GM12864 (cell line): ENCODE data around the gene SLC27A4.

Experiments
- DNase-seq: peaks from one replicate; pipeline ENCODE4 v3.0.0-alpha.2; 2011; ENCODE audit warnings: low read depth
- H3K4me3 ChIP-seq: 2 replicates; pipeline ENCODE4 v1.5.1; 2011; ENCODE audit warnings: mild to moderate bottlenecking, low read depth, low read length, control low read depth
- CTCF ChIP-seq: IDR thresholded peaks from 2 replicates; pipeline ENCODE4 v1.5.1; 2011; ENCODE audit warnings: low read depth, mild to moderate bottlenecking, moderate library complexity, low read length, control low read depth, inconsistent platforms; ENCODE audit errors: missing control alignments

SLC27A4 gene

GRCh38 chr9:128298535-128299482 is 41.5 kb upstream of the SLC27A4 start:
- no peak overlapping the region for H3K4me3 ChIP-seq
- no peak for DNase-seq
- TF ChIP-seq CTCF: no peak

GRCh38 chr9:128304136-128304970 is 36.0 kb upstream of the SLC27A4 start:
- no peak for TF ChIP-seq CTCF
- DNase-seq: no peak

GRCh38 chr9:128304971-128305288 is 35.4 kb upstream of the SLC27A4 start:
- TF ChIP-seq CTCF: no peak
- no peak overlapping the region for H3K4me3 ChIP-seq
- no peak for DNase-seq

More at GRCh38 chr9:128304136-128304970, 36.0 kb upstream of the SLC27A4 start:
- no peak overlapping the region for H3K4me3 ChIP-seq

- DNase-seq: no peak
- H3K4me3 ChIP-seq: no peak overlapping the region
- TF ChIP-seq CTCF: no peak
Measured at GRCh38 chr9:128309551-128309950, 30.8 kb upstream of the SLC27A4 start.

GRCh38 chr9:128310461-128310860 is 29.9 kb upstream of the SLC27A4 start:
- TF ChIP-seq CTCF: no peak
- H3K4me3 ChIP-seq: no peak overlapping the region
- no peak for DNase-seq

- no peak overlapping the region for H3K4me3 ChIP-seq
- no peak for TF ChIP-seq CTCF
- DNase-seq: no peak
Measured at GRCh38 chr9:128314697-128315096, 25.6 kb upstream of the SLC27A4 start.

- no peak for DNase-seq
Measured at GRCh38 chr9:128316421-128316820, 23.9 kb upstream of the SLC27A4 start.

More at GRCh38 chr9:128316421-128316820, 23.9 kb upstream of the SLC27A4 start:
- H3K4me3 ChIP-seq: no peak overlapping the region
- TF ChIP-seq CTCF: no peak
